GM12801 (cell line): ENCODE measurements around the gene LY86.

ENCODE experiments used
- TF ChIP-seq, protein P1 (sequence below): IDR thresholded peaks from one replicate; pipeline ENCODE4 v1.5.1; 2011; ENCODE audit warnings: control low read depth; ENCODE audit not compliant: insufficient read length; ENCODE audit errors: extremely low read depth

The LY86 gene

DNA sequence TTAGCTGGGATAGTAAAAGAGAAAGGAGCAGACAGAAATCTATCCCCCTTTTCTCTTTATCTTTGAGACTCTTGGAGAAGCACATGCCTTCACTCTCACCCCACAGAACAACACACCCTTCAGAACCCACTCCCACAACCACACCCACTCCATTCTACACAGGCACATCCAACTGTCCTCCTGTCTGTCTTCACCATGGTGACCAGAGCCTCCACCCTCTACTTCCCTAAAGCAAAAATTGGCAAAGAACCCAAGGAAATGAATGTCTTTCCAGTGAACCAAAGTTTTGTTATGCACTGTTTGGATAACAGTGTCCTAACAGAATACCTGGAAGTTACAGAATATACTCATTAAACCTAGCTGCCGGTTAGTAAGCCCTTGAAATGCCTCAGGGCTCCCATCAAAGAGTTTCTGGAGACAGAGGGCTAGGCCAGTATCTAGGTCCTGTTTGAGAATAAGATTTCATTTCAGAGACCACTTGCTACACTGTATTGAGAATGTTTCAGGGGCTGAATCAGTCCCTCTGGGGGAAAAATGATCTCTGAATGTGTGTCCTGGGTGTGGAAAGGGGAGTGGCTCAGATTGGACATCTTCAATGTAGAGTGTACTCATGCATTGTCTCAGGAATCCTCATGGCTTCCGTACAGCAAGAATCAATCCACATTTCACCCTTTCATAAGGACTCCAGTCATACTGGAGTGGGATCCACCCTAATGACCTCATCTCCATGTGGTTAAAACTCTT, 101.1 kb downstream of the LY86 start:
- TF ChIP-seq, protein P1, sequence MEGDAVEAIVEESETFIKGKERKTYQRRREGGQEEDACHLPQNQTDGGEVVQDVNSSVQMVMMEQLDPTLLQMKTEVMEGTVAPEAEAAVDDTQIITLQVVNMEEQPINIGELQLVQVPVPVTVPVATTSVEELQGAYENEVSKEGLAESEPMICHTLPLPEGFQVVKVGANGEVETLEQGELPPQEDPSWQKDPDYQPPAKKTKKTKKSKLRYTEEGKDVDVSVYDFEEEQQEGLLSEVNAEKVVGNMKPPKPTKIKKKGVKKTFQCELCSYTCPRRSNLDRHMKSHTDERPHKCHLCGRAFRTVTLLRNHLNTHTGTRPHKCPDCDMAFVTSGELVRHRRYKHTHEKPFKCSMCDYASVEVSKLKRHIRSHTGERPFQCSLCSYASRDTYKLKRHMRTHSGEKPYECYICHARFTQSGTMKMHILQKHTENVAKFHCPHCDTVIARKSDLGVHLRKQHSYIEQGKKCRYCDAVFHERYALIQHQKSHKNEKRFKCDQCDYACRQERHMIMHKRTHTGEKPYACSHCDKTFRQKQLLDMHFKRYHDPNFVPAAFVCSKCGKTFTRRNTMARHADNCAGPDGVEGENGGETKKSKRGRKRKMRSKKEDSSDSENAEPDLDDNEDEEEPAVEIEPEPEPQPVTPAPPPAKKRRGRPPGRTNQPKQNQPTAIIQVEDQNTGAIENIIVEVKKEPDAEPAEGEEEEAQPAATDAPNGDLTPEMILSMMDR: no peak

DNA sequence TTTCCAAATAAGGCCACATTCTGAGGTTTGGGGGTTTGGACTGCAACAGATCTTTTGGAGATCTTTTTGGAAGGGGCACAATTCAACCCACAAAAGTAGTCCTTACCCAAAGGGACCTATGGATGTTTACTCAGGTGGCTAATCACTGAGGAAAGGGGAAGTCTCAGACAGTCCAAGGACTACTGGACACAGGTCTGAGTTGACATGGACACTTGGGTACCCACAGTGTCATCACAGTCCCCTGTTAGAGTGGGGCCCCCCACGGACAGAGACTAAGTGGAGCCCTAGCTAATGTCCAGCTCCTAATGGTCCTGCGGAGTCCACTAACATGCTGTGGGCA, 101.6 kb downstream of the LY86 start:
- TF ChIP-seq, protein P1: no peak

DNA sequence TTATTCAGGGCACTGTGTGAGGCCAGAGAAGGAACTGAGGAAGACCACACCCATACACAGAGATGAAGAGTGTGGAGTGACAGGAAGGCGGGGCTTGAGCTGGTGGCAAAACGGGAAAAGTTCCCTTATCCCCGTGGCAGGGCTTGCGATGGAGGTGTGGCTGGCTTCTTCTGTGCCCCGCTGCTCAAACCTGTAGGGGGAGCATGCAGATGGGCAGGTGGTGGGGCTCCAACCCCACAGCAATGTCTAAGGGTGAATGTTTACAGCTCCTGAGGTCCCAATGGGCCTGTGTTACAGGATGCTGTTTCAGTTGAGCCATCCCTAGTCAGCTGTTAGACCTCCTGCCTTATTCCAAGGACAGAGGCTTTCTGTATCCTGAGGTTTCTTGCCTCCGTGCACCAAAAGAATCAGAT, 105.9 kb downstream of the LY86 start:
- TF ChIP-seq, protein P1: no peak

DNA sequence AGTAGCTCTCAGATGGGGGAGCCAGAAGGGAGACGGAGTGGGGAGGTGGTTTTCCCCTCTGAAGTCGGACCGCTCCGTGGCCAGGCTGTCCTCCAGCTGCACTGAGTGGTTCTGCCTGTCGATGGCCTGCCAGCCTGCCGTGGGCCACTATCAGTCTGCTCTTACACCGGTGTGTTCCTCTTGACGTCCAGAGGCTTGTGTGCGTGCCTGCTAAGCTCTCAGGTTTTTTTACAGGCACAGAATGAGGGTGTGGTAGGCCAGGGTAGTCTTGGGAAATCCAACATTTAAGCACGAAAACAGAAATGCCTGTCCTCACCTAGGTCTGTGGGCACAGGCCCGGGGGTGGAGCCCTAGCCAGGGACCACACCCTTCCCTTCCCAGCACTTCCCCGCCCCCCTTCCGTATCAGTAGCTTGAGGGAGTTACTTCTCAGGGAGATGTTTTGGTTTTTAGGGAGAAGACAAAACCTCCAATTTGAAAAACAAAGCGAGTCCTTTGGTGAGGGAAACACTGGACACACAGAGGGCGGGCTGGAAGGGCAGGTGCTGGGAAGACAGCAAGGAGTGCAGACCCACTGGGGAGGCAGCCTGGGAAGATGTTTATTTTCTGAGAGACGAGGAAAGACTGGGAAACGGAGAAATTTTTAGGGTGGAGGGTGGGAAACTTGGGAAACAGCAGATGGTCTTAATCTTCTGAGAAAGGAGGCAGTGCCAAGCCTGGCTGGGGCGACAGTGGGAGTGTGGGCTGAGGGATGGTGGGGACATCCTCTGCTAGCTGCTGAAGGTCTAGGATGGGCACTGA, 106.5 kb downstream of the LY86 start:
- TF ChIP-seq, protein P1: no peak

DNA sequence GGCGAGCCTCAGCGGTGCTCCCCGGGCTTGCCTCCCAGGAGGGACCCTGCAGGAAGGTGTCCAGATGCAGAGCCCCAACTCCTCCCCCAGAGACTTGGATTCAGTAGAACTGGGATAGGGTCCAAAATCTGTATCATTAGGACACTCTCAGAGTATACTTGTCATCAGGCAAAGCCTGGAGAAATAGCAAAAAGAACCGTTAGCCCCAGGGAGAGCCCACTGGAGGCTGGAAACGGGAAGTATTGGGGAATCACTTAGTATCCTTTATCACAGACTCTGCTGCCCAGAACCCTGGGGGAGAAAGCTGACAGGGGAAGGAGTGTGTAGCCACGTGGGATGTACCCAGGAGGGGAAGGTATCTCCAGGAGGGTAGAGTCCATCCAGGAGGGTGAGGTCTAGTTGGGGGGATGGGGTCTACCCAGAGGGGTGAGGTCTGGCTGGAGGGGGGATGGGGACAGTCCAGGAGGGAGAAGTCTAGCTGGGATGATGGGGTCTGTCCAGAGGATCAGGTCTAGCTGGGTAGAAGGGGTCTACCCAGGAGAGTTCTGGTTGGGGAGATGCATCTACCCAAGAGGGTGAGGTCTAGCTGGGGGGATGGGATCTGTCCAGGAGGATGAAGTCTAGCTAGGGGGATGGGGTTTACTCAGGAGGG, 107.2 kb downstream of the LY86 start:
- TF ChIP-seq, protein P1: no peak

DNA sequence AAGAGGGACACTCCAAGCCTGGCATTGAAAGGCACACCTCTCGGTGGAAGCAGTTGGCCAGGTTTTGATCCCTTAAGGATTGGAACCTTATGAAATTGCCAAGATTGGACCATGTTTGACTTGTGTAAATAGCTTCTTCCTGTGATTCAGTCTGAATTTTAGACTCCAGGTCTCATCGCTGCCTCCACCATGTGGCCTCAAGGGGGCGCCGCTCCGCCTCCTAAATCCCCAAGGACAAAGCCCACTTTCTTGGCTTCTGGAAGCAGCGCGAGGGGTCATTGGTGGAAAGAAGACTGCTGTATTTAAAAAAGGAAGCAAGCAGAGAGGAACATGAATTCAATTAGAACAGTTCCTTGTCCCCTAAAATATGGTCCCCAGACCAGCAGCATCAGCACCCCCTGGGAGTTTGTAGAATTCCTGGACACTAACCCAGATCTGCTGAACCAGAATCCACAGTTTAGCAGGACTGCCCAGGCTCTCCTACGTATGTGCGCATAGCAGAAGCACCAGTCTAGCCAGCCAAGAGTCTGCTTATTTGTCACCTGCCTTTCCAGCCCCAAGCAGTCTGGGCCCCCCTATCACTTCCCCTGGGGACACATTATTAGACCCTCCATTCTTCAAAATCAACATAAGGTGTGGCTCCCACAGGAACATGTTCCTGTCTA, 108.5 kb downstream of the LY86 start:
- TF ChIP-seq, protein P1: no peak

DNA sequence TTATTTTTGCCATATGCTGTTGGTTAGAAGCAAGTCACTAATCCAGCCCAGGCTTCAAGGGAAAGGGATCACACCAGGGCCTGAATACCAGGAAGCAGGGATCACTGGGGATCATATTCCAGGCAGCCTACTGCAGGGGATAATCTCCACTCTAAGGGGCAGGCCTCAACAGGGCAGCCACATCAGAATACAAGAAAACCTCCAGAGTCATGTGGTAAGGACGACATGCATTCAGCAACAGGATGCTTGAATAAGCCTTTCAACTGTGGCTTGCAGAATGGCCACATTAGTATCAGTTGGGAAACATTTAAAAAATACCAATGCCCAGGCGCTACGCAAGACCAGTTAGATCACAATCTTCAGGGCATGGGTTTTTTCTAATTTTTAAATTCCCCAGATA, 109.1 kb downstream of the LY86 start:
- TF ChIP-seq, protein P1: no peak
